Neural cell (in vitro differentiated cells): ENCODE measurements around the gene GAGE12J.
"Not testable (repeated sequence)": the region's sequence is repeated elsewhere in the genome, so short reads cannot be mapped to it uniquely, and the experiment has no call there.

Experiments used
- CTCF ChIP-seq: fragments of 450-650 bp; IDR thresholded peaks from 2 replicates; pipeline ENCODE4 v1.5.1; 2014; ENCODE audit warnings: antibody characterized with exemption, mild to moderate bottlenecking, moderate library complexity; ENCODE audit not compliant: poor library complexity, severe bottlenecking
- EP300 ChIP-seq: fragments of 450-650 bp; conservative IDR thresholded peaks from 2 replicates; pipeline ENCODE4 v1.6.1; 2014; ENCODE audit warnings: antibody characterized with exemption, mild to moderate bottlenecking, moderate library complexity; ENCODE audit not compliant: poor library complexity, severe bottlenecking
- EZH2 ChIP-seq: fragments of 200-600, 300-800 bp; shearing (Covaris generic), sonication (generic); IDR thresholded peaks from 2 replicates; pipeline ENCODE4 v1.6.1; 2014; ENCODE audit warnings: antibody characterized with exemption, low read length, borderline replicate concordance, mild to moderate bottlenecking; ENCODE audit not compliant: insufficient read depth, poor library complexity, severe bottlenecking
- MXI1 ChIP-seq: fragments of 450-650 bp; conservative IDR thresholded peaks from 2 replicates; pipeline ENCODE4 v1.6.1; 2014; ENCODE audit warnings: antibody characterized with exemption, mild to moderate bottlenecking; ENCODE audit not compliant: poor library complexity, severe bottlenecking
- POLR2AphosphoS5 ChIP-seq: IDR thresholded peaks from 2 replicates; pipeline ENCODE4 v1.6.1; 2012
- RAD21 ChIP-seq: fragments of 450-650 bp; conservative IDR thresholded peaks from 2 replicates; pipeline ENCODE4 v1.6.1; 2014; ENCODE audit warnings: antibody characterized with exemption, mild to moderate bottlenecking, moderate library complexity
- REST ChIP-seq: IDR thresholded peaks from 2 replicates; pipeline ENCODE4 v1.6.1; 2012; ENCODE audit warnings: borderline replicate concordance
- SMC3 ChIP-seq: fragments of 450-650 bp; conservative IDR thresholded peaks from 2 replicates; pipeline ENCODE4 v1.6.1; 2014; ENCODE audit warnings: antibody characterized with exemption, mild to moderate bottlenecking, moderate library complexity; ENCODE audit not compliant: poor library complexity
- TAF1 ChIP-seq: IDR thresholded peaks from 2 replicates; pipeline ENCODE4 v1.6.1; 2012; ENCODE audit warnings: low read depth

GRCh38 chrX:49322266-49322665, 429 bp downstream of the GAGE12J start:
- TF ChIP-seq CTCF, EP300, RAD21, TAF1, EZH2, REST, POLR2AphosphoS5, MXI1, SMC3: not testable (repeated sequence)
